ENCODE results near the gene ABR. TPM values are rescaled to one million over a fixed set of nuclear protein-coding genes. Genes with fewer than 3 reads are reported as not detected.
"Not testable (repeated sequence)": the region's sequence is repeated elsewhere in the genome, so short reads cannot be mapped to it uniquely, and the experiment has no call there.

ABR gene
- total RNA-seq, 1 donor from 2014 or later: 62.5 TPM

DNA sequence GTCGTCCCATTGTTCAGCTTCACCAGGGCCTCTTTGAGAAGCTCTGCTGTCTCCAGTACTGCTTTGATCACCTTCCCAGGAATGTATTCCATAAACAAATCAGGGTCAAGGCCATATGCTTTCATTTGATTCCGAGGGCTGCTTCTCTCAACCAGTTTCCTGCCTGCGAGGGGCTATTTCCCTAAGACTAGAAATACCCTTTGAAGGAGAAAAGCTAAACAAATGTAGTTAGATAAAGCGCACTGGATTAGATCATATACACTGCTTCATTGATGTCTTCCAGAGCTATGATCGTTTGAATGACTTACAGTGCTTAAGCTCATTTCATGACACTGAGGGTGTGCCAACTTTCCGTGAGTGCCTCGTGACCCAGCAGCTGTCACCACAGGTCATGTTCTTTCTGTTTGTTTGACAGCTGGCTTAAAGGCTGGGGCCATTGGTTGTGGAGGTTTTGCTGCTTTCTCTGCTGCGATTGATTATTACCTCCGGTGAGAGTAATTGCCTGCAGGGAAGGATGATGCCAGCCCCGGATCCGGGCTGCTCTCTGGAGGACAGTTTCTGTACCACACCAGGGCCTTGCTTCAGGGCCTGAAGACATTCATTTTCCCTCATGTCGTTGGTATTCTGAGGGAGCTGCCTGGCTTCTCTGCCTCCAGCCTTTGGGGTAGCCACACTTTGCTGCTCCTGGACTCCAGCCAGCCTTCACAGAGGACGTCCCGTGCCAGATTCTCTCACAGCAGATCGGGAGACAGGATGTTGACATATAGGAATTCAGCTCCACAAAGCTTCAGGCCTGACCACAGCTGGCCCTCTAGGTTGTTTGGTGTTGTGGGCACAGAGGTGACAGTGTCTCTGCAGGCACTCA lies 179.0 kb downstream of the ABR start:
- DNase-seq (ENCODE audit: extremely low read depth, low read depth, low spot score): no peak

DNA sequence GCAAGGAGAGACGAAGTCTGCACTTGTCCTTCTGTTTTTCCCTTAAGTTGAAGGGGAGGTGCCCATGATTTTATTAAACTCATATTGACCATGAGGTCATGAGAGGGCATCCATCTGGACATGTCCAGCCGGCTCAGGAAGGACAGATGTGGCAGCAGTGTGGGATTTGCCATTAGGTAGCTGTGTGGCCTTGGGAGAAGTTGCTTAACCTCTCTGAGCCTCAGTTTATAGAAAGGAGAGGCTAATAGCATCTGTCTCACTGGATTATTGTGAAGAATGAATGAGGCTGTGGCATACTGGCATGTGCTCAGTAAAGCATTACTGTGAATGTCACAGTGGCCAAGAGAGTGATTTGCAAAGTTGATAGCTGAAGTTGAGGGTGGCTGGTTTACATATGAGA lies 181.7 kb downstream of the ABR start:
- no peak for DNase-seq (ENCODE audit: extremely low read depth, low read depth, low spot score)

DNA sequence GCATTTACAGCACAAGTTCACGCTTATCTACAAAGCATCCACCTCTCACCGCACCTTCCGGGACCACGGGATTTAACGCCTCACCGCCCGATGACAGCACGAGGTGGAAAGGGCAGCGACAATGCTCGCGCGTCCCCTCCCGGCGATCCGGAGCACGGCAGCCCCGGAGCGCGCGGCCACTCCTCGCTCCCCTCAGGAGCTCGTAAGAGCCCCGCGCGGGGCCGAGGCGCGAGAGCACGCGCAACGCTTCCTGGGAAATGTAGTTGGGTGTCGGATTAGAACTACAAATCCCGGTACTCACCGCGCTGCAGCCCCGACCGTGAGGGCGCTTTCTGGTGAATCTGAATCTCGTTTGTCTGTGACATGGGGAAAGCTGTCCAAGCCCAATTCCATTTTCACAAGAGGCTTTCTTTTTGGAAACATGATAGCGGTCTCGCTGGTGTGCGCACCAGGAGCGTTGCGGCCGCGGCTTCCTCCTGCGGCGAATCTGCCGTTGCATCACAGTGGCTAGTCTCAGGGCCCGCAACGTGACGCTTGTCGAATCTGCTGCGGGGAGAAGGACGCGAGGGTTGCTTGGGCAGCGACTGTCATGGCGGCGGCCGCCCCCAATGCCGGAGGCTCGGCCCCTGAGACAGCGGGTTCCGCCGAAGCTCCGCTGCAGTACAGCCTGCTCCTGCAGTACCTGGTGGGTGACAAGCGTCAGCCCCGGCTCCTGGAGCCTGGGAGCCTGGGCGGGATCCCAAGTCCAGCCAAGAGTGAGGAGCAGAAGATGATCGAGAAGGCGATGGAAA lies 183.0 kb downstream of the ABR start, which contains the start of gene TIMM22:
TSS of gene TIMM22 (plus strand) at position 576 of the 791 bp plus-strand sequence. CDS start at position 590, 14 bp downstream.
- DNase-seq (ENCODE audit: extremely low read depth, low read depth, low spot score): peak; percentile 94

DNA sequence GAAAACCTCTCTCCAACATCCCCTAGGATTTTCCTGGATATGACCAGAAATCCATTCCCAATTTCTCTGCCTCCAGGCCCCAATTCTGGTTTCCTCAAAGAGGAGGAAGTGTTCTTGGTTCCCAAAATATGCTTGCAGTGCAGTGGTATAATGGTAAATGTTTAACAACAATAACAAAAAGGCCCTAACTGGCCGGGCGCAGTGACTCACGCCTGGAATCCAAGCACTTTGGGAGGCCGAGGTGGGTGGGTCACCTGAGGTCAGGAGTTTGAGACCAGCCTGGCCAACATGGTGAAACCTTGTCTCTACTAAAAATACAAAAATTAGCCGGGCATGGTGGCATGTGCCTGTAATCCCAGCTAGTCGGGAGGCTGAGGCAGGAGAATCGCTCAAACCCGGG lies 184.5 kb downstream of the ABR start:
- not testable (repeated sequence) for DNase-seq (ENCODE audit: extremely low read depth, low read depth, low spot score)

DNA sequence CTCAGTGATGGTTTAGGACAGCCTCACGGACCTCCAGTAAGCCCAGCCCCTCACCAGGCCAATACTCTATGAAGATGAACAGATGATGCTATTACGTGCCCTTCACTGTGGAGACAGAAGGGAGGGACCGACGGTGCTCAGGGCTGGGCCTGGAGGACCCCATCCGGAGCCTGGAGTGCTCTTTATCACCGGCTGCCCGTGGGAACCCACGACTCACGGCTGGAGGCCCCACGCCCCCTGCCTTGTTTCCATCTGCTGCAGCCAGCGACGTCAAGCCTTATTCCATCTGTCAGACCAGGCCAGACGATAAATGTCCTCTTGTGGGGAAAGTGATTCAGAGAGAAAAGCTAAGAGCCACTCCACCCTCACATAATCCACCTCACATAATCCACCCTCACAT lies 186.8 kb downstream of the ABR start:
- DNase-seq (ENCODE audit: extremely low read depth, low read depth, low spot score): no peak

DNA sequence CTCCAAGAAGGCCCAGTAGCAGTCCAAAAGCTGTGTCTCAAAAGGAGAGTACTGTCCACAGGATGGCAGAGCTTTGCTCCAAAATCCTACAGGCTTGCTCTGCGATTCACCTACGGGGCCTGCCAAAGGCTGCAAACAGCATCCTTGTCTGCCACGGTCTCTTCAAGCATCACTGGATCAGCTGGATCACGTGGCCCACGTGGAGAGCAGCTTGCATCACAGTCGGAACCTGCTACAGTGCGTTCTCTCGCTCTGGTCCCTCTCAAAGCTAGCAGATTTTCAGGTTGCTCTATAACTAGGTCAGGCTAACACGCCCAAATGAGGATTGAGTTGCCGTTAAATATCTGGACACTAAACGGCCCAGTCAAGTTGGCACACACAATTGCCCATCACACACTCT lies 191.2 kb downstream of the ABR start:
- no peak for DNase-seq (ENCODE audit: extremely low read depth, low read depth, low spot score)

DNA sequence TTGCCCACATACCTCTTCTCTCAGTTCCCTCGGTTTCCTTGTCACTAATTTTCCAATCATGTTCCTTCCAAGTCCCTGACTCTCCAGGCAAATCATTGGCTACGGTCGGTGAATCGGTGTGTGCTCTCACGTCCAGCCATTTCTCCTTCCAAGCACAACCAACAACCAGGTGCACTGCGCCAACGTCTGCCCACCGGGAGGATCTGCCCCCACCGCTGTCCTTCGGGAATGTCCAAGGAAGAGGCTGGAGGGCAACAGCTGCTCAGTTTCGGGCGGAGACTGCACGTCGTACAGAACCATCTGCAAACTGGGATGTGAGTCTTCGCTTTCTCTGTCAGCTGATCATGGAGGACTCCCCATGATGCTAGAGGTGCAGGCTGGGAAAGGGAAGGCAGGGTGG lies 191.8 kb downstream of the ABR start:
- no peak for DNase-seq (ENCODE audit: extremely low read depth, low read depth, low spot score)

DNA sequence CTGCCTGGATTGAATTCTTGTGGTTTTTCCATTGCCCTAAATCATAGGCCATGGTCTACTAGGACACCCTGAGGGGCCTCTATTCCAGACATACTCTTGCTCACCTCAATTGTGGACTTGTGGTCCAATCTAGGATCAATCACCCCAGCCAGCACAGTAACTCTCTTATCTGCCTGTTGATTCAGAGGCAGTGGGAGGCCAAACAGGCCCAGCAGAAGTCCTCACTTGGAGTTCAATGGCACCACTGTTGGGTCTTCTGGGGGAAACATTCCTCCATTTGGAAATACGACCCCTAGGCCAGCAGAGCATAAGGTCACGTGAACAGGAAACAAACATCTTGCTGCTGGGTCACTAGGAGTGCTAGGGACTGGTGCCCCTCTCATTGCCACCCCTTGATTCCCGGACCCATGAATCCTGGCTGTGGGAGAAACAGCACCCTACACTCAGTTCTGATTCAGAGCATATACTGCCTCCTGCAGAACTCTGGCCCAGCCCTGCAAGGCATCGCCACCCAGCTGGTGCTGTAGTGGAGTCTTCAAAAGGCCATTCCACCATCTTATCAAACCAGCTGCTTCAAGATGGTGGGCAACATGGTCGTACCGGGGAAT lies 193.4 kb downstream of the ABR start:
- no peak for DNase-seq (ENCODE audit: extremely low read depth, low read depth, low spot score)

DNA sequence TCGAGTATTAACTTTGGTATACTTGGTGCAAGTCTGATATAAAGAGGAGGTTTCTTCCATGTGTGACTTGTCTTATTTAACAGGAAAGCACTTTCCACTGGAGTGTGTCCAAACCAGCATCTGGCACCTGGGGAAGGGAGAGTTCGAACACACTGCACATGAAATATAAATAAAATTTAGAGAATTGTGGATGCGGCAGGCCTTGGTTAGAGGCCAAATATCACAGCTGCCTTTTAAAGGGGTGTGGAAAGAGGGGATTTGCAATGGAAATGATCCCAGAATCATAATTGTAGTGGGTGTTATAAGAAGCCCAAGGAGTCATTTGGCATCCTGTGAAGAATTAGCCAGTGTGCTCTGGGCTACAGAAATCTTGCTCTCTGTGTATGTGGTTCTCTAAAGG lies 195.9 kb downstream of the ABR start:
- no peak for DNase-seq (ENCODE audit: extremely low read depth, low read depth, low spot score)

DNA sequence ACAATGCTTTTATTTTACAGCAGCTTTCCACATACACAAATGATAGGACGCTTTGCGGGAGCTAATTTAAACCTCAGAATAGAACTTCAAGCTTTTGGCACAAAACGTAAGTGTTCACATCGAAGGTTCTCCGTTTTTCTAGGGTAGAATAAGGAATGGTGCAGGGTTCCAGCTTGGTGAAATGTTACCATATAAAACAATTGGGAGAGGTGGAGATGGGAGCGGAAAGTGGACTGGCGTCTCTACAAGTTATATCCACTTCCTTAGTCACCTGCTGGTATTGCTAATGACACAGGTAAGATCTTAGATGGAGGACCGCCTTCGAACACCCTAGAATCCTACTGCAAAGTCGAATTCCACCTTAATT lies 198.5 kb downstream of the ABR start:
- no peak for DNase-seq (ENCODE audit: extremely low read depth, low read depth, low spot score)

DNA sequence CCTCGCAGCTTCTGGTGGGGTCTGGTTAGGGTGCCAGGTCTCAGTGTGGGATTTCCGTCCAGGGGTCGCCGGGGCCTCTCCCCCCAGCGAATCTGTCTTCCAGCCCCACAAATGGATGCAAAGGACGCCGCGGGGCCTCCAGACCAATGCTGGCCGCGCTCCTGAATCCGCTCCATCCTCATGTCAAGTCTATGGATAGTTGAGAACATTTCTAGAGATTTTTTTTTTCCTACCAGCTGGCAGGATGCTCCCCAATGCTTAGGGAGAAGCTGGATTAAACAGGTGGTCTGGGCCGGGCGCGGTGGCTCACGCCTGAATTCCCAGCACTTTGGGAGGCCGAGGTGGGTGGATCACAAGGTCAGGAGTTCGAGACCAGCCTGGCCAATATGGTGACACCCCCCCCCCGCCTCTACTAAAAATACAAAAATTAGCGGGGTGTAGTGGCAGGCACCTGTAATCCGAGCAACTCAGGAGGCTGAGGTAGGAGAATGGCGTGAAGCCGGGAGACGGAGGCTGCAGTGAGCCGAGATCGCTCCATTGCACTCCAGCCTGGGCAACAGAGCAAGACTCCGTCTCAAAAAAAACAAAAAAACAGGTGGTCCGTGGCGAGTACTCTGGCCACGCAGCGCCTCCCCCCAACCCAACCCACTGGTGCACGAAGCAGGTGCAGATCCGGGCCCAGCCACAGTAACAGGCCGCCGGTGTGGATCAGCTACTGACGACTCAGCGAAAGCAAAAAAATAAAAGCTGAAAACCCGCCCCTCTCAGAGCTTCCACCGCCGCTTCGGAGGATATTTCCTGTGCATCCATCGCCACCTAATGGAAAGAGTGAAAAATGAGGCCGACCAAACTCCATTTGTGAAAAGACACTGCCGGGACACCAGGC lies 199.1 kb downstream of the ABR start:
- DNase-seq (ENCODE audit: extremely low read depth, low read depth, low spot score): no peak

DNA sequence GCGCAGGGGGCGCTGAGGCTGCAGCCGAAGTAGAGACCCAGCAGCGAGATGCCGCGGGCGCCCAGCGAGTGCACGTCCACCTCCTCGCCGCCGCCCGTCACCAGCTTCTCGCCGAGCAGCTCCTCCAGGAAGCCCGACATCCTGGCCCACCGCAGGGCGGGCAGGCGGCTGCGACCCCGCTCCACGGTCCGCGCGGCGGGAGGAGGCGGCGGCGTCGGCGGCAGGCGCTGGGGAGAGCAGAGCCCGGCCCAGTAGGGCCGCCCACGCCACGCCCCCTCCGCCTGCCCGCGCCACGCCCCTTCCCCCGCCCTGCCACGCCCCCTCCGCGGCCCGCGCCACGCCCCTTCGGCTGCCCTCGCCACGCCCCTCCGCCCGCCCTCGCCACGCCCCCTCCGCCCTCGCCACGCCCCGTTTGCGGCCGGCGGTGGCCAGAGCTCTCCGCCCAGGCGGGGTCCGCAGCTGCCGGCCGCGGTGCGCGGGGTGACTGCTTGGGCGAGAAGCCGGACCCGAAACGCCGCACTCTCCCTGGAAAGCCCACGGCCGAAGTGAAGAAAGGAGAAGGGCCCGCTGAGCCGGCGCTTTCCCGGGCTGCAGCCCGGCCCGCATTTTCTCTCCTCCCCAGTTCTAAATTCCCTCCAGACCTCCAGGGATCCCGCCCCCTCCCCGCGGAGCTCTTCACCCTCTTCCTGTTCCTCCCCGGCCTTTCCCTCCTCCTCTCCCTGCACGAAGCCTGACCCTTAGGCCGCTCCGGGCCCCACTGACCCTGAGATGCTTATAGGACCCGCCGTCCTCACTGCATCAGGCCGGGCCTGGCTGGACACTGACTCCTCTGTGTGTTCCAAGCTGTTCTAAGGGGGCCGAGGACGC lies 200.0 kb downstream of the ABR start, which contains the start of gene NXN:
TSS of gene NXN (minus strand) at position 238 of the 867 bp plus-strand sequence.
- no peak for DNase-seq (ENCODE audit: extremely low read depth, low read depth, low spot score)

DNA sequence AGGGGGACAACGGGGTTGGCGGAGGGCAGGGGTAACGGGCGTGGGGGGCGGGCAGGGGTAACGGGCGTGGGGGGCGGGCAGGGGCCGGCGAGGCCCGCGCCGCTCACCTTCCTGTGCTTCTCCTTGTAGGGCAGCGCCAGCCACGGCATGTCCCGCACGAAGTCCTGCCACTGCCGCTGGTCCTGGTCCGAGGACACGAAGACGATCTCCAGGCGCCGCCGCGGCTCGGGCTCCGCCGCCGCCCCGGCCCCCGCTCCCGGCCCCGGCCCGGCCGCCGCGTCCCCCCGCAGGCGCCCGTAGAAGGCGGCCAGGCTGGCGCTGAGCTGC lies 200.6 kb downstream of the ABR start:
- DNase-seq (ENCODE audit: extremely low read depth, low read depth, low spot score): no peak

DNA sequence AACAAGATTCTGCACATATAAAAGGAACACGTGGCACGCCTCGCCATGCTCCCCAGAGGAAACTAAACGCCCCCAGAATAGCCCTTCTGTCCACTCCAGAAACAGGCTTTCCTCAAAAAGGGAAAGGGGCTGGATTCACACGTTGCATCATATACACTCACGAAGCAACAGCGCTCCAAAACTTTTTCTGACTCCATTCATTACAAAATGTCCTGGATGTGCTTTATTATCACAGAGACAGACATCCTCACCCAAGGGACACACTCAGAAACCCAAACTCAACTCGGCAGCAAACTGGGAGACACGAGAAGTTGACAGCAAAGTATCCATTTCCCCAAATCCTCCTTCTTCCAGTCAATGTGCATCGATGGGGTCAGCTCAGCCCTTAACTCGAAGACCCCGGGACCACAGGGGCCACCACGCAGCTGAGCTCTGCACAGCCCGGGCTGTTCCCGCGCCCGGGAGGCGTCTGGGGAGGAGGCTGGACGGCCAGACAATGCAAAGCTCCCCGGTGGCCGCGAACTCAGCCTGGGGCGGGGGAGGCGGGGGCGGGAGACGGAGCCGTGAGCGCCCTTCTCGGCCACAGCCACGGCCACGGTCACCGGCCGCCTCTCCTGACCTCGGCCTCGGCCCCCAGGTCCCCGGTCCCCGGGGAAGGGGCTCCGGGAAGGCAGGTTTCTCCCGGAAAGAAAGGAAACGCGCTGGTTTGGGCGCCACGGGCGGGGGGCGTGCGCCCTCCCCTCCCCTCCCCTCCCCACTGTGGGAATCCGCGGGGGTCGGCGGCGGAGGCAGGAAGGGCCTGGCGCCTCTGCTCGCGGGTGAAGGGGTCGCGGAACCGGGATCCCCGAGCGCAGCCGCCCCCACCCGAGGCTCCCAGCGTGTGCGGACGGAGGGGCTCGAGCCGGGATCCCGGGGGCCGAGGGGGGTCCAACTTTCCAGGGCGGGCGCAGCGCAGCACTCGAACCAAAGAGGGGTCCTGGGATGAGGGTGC lies 201.4 kb downstream of the ABR start:
- DNase-seq (ENCODE audit: extremely low read depth, low read depth, low spot score): no peak

DNA sequence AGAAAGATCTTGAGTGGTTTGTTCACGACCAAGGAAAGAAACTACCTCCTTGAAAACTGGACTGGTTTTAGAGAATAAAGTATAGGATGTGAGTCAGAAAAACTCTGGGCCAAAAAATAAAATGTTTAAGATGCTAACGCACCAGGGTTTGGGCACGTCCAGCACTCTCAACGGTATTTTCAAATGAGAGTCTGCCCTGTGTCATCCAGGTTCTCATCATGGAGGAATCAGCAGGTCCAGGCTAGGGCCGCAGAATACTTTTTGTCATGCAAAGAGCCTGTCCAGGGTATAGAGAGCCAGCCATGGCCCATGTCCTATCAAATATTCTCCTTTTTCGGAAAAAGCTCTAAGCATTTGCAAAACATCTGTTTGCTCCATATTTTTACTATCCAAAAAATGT lies 202.6 kb downstream of the ABR start:
- DNase-seq (ENCODE audit: extremely low read depth, low read depth, low spot score): no peak

DNA sequence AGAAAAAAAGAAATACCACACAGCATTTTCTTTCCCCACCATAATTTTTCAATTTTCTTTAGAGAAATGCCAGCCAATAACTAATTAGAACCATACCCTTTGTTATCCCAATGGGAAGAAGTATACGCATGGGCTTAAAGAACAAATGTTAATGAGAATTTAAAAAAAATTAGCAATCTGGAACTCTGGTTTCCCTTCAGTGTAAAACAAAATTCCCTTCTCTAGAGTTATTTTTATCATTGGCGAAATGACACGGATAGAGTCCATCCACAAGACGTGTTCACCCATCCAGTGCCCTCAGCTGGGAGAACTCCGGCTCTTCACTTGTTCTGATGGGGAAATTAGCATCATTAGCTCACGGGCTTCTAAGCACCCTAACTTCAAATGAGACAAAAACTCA lies 203.5 kb downstream of the ABR start:
- DNase-seq (ENCODE audit: extremely low read depth, low read depth, low spot score): no peak

DNA sequence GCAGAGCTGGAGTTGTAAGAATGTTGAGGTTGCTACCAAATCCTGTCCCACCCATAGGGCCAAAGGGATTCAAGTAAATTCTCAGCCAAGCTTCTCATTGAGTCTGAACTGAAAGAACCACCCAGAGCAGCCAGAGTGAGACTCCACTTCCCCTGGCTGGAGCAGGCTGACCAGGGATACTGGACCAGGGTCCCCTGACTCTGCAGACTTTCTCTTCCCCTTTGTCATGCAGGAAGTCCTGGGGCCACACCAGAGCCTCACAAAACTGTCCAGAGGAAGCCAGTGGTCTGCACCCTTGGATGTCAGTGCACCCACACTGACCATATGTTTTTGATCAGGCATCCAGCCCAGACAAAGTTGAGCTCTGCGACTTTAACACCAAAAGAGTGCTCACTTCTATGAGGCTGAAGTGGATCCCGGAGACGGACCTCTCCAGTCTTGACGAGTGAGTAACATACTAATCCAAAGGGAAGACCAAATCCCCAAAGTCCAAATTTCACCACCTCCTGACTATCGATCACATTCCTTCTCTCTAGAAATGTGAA lies 204.3 kb downstream of the ABR start:
- no peak for DNase-seq (ENCODE audit: extremely low read depth, low read depth, low spot score)

DNA sequence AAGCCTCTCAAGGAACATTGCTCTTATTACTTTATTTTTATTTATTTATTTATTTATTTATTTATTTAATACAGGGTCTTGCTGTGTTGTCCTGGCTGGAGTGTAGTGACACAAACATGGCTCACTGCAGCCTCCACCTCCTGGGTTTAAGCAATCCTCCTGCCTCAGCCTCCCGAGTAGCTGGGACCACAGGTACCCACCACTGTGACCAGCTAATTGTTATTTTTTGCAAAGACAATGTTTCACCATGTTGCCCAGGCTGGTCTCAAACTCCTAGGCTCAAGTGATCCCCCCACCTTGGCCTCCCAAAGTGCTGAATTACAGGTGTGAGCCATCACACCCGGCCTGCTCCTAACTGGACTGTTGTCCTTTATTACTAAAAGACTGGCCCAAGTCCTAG lies 205.0 kb downstream of the ABR start:
- not testable (repeated sequence) for DNase-seq (ENCODE audit: extremely low read depth, low read depth, low spot score)

All from glomerular endothelial cell (primary cell).